Breast epithelium (tissue), 3 donors: ENCODE results near the gene ACSL3.

Experiments
- CTCF ChIP-seq, 3 donors: fragments of 450-650 bp; IDR thresholded peaks; one replicate each; pipeline ENCODE4 v1.5.1; 2016 to 2017; ENCODE audit warnings: antibody characterized with exemption in 3 of 3, mild to moderate bottlenecking in 3 of 3, moderate library complexity in 3 of 3
- POLR2A ChIP-seq: fragments of 450-650 bp; IDR thresholded peaks from one replicate; pipeline ENCODE4 v1.6.1; 2016; ENCODE audit warnings: antibody characterized with exemption, mild to moderate bottlenecking, moderate library complexity

- no peak for TF ChIP-seq CTCF (IDR thresholded peaks at IDR 0.05)
- no peak for TF ChIP-seq POLR2A
Measured at GRCh38 chr2:222919841-222920526, 59.1 kb downstream of the ACSL3 start.
